Measurements from ENCODE around the gene TMEM17. TPM values are rescaled to one million over a fixed set of nuclear protein-coding genes. Genes with fewer than 3 reads are reported as not detected.

TMEM17 gene
- total and polyA plus RNA-seq, 7 donors, result 0.73 to 3.4 (median 1.7) TPM; not detected in 2

- intact Hi-C loops (cut with DNase I), result loop anchor here (10.0 kb wide), 1 partner anchor 115 kb away; no protein-coding TSS in a partner anchor
- WGBS, 2 donors, result 85 to 90% methylated on average over 5 of the region's 5 CpGs
- Histone ChIP-seq H3K9me3 (no peaks in the 10 kb centered on the region), H3K4me3 (no peak overlapping the region), H3K36me3 (no peaks in the 10 kb centered on the region), H3K27me3 (no peaks in the 10 kb centered on the region), H3K4me1 (peaks cover 0 to 24% (median 22%) of the 10 kb centered on the region in 4 donors), H3K27ac (no peak overlapping the region)
- DNase-seq, result no peak
- no peak for TF ChIP-seq POLR2A (IDR thresholded peaks at IDR 0.05)
- TF ChIP-seq EP300 (IDR thresholded peaks at IDR 0.05), result no peak
- TF ChIP-seq CTCF (IDR thresholded peaks at IDR 0.05), result no peak
- TF ChIP-seq POLR2AphosphoS5 (IDR thresholded peaks at IDR 0.05), result no peak
Measured at GRCh38 chr2:62460175-62460574, 45.8 kb downstream of the TMEM17 start.

- H3K4me1 ChIP-seq, result peaks cover 0 to 24% (median 22%) of the 10 kb centered on the region in 4 donors
- 67 to 87% methylated on average over 2 of the region's 2 CpGs for WGBS, 2 donors
- intact Hi-C loops (cut with DNase I), result loop anchor here (5.0 to 10.0 kb wide), 3 partner anchors 115 to 545 kb away; partner anchors contain the start of gene EHBP1
Measured at GRCh38 chr2:62459672-62460071, 46.3 kb downstream of the TMEM17 start.

GRCh38 chr2:62459106-62459505 is 46.9 kb downstream of the TMEM17 start:
- Histone ChIP-seq H3K27ac (no peak overlapping the region), H3K4me1 (peaks cover 0 to 24% (median 23%) of the 10 kb centered on the region in 4 donors), H3K9me3 (no peaks in the 10 kb centered on the region), H3K4me3 (no peak overlapping the region), H3K27me3 (no peaks in the 10 kb centered on the region), H3K36me3 (no peaks in the 10 kb centered on the region)
- intact Hi-C loops (cut with DNase I), result loop anchor here (5.0 to 10.0 kb wide), 2 partner anchors 248 to 546 kb away; partner anchors contain the start of gene EHBP1
- DNase-seq, result no peak
- WGBS, 2 donors, result 90 to 94% methylated on average over 3 of the region's 3 CpGs
- TF ChIP-seq POLR2A (IDR thresholded peaks at IDR 0.05), result no peak
- no peak for TF ChIP-seq CTCF (IDR thresholded peaks at IDR 0.05)
- no peak for TF ChIP-seq EP300 (IDR thresholded peaks at IDR 0.05)
- TF ChIP-seq POLR2AphosphoS5 (IDR thresholded peaks at IDR 0.05), result no peak

More at GRCh38 chr2:62459672-62460071, 46.3 kb downstream of the TMEM17 start:
- Histone ChIP-seq H3K27me3 (no peaks in the 10 kb centered on the region), H3K36me3 (no peaks in the 10 kb centered on the region), H3K4me3 (no peak overlapping the region), H3K9me3 (no peaks in the 10 kb centered on the region), H3K27ac (no peak overlapping the region)
- DNase-seq, result no peak
- TF ChIP-seq POLR2AphosphoS5 (IDR thresholded peaks at IDR 0.05) (no peak), POLR2A (IDR thresholded peaks at IDR 0.05) (no peak), EP300 (IDR thresholded peaks at IDR 0.05) (no peak), CTCF (IDR thresholded peaks at IDR 0.05) (no peak)

GRCh38 chr2:62458671-62459081 is 47.3 kb downstream of the TMEM17 start:
- peaks cover 0 to 28% (median 25%) of the 10 kb centered on the region in 4 donors for H3K4me1 ChIP-seq
- no peaks in the 10 kb centered on the region for H3K9me3 ChIP-seq
- no peaks in the 10 kb centered on the region for H3K27me3 ChIP-seq
- TF ChIP-seq POLR2A (IDR thresholded peaks at IDR 0.05), result no peak
- no peak for TF ChIP-seq CTCF (IDR thresholded peaks at IDR 0.05)
- TF ChIP-seq POLR2AphosphoS5 (IDR thresholded peaks at IDR 0.05), result no peak
- no peak for TF ChIP-seq EP300 (IDR thresholded peaks at IDR 0.05)
- no peaks in the 10 kb centered on the region for H3K36me3 ChIP-seq
- H3K27ac ChIP-seq, result no peak overlapping the region
- no peak for DNase-seq
- intact Hi-C loops (cut with DNase I), result loop anchor here (5.0 to 10.0 kb wide), 2 partner anchors 249 to 546 kb away; partner anchors contain the start of gene EHBP1
- no peak overlapping the region for H3K4me3 ChIP-seq
- 87 to 90% methylated on average over 6 of the region's 6 CpGs for WGBS, 2 donors
